ENCODE data around the gene CDKL5.

Gene CDKL5

GRCh38 chrX:18457000-18457399 lies 31.6 kb downstream of the CDKL5 start:
- no peak for DNase-seq (ENCODE audit: low read depth, low spot score)

DNA sequence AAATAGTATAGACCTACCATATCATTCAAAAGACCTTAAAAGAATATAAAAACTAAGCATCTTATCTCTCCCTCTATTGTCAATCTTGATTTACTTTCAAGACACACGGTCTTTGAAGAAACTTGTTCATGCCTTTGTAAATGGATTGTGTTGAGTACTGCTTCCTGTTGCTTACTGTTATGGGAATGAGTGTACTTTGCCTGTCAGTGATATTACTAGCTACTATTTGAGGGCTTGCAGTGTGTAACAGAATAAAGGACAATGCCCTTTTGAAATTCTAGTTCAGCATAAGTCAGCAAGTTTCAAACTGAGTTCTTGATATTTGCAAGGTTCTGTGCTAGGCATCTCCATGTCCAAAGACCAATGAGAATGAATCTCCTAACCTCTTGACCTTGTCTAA lies 36.0 kb downstream of the CDKL5 start:
- DNase-seq (ENCODE audit: low read depth, low spot score) = no peak

DNA sequence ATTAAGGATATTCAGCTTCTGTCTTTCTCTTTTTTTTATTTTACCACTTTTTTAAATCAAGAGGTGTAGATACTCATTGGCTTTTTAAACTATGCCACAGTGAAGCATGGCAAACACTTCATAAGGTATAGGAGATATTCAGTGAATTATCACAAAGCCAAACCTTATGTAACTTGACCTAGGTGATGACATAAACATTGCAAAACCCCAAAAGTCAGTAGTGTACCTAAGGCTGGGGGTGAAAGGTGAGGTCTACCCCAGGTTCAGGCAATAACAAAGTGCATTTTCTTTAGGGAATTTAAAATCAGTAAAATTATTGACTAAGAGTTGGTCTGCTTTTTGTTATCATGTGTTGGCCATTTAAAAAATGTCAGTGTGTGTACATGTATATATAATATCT lies 39.1 kb downstream of the CDKL5 start:
- no peak for DNase-seq (ENCODE audit: low read depth, low spot score)

- DNase-seq (ENCODE audit: low read depth, low spot score) = no peak
These were observed 39.6 kb downstream of the CDKL5 start for GRCh38 chrX:18465051-18465450.

- no peak for DNase-seq (ENCODE audit: low read depth, low spot score)
These were observed 43.2 kb downstream of the CDKL5 start for GRCh38 chrX:18468599-18468998.

DNA sequence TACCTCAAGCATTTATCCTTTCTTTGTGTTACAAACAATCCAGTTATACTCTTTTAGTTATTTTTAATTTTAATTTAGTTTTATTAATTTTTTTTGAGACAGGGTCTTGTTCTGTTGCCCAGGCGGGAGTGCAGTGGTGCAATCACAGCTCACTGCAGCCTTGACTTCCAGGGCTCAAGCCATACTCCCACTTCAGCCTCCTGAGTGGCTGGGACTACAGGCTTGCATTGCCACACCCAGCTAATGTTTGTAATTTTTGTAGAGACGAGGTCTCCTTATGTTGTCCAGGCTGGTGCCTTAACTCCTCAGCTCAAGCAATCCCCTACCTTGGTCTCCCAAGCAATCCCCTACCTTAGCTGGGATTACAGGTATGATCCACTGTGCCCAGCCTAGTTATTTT lies 45.9 kb downstream of the CDKL5 start:
- no peak for DNase-seq (ENCODE audit: low read depth, low spot score)

- no peak for DNase-seq (ENCODE audit: low read depth, low spot score)
These were observed 65.6 kb downstream of the CDKL5 start for GRCh38 chrX:18490806-18491555.

GRCh38 chrX:18491587-18492340 lies 66.4 kb downstream of the CDKL5 start:
- DNase-seq (ENCODE audit: low read depth, low spot score) = no peak

DNA sequence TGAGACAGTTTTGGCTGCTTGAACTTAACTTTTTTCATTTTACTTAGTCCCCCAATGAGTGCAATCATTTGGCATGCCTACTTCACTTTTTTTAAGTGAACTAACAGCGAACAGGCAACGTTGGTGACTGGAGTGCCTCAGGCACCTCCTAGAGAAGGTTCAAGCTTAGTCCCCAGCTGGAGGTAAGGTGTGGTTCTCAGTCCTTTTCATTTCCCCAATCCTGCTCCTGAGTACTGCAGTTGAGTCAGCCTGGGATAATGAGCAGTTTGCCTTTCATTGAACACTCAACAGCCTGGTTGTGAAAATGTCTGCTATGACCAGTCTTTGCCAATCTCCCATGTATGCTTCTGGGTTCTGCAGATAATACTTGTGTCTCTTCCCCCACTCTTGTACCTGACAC lies 109.5 kb downstream of the CDKL5 start:
- no peak for DNase-seq (ENCODE audit: low read depth, low spot score)

- DNase-seq (ENCODE audit: low read depth, low spot score) = no peak
These were observed 111.7 kb downstream of the CDKL5 start for GRCh38 chrX:18537068-18537467.

DNA sequence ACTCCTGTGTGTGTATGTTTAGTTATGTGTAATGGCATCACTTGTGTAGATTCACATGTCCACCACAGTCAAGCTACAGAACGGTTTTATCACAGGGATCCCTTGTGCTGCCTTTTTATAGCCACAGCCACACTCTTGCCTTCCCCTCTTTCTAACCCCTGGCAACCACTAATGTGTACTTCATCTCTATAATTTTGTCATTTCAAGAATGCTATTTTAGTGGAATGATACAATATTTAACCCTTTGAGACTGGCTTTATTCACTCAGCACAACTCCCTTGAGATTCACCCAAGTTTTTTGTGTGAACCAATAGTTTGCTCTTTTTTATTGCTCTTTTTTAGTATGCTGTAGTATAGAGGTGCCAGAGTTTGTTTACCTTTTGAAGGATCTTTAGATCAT lies 112.1 kb downstream of the CDKL5 start:
- DNase-seq (ENCODE audit: low read depth, low spot score) = no peak

- no peak for DNase-seq (ENCODE audit: low read depth, low spot score)
These were observed 116.7 kb downstream of the CDKL5 start for GRCh38 chrX:18542131-18542530.

DNA sequence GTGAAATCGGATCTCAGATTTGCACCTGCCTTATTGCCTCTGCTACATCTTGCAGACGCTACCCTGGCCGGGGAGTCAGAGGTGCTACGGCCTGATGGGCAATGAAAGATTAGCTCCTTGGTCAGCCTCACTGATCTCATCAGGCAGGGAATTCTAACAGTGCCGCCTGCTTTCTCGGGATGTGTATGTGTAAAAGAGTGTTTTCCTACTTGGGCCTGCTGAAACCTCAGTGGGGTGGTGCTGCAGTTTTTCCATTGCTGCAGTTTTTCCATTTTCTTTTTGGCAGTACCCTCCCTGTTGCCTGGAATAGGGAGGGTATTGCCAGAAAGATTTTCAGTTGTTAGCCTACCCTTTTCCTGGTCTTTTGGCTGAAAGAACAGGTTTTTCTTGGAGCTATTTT lies 117.5 kb downstream of the CDKL5 start:
- no peak for DNase-seq (ENCODE audit: low read depth, low spot score)

DNA sequence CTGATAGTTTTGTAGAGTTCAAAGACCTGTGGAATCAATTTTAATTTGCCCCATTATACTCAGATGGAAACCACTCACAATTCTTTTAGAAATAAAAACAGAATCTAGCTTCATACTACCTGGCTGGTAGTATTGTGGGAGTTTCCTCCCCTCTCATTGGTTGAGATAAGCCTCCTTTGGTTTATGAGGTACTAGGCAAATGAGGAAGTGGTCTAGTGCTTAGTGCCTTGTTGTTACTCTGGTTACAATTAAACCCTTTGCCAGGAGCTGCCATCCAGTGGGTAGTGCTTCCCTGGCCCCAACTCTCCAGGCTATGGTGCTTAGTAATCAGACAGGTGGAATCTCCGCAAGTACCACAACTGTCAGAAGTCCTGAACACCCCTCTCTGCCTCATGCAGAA lies 118.3 kb downstream of the CDKL5 start:
- no peak for DNase-seq (ENCODE audit: low read depth, low spot score)

GRCh38 chrX:18545771-18546170 lies 120.4 kb downstream of the CDKL5 start:
- no peak for DNase-seq (ENCODE audit: low read depth, low spot score)

DNA sequence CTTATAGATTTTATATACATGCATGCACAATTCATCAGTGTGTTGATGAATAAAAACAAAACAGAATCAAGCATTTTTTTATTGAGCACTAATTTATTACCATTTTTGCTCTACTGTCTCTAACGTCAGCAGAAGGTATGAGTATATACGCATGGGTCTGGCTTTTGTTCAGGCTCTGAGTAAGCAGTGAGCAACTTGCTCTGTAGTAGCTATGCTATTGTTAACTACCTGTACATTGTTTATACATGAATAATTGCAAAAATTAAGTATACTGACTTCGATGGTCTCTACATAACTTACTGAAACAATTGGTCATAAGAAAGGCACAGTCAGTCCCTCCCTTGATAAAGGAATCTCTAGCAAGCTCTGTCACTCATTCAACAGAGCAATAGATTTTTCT lies 123.6 kb downstream of the CDKL5 start:
- no peak for DNase-seq (ENCODE audit: low read depth, low spot score)

- peak; percentile 12 for DNase-seq (ENCODE audit: low read depth, low spot score)
These were observed 124.2 kb downstream of the CDKL5 start for GRCh38 chrX:18549643-18550042.

GRCh38 chrX:18557879-18558278 lies 132.5 kb downstream of the CDKL5 start:
- DNase-seq (ENCODE audit: low read depth, low spot score) = no peak

GRCh38 chrX:18558799-18559198 lies 133.4 kb downstream of the CDKL5 start:
- no peak for DNase-seq (ENCODE audit: low read depth, low spot score)

DNA sequence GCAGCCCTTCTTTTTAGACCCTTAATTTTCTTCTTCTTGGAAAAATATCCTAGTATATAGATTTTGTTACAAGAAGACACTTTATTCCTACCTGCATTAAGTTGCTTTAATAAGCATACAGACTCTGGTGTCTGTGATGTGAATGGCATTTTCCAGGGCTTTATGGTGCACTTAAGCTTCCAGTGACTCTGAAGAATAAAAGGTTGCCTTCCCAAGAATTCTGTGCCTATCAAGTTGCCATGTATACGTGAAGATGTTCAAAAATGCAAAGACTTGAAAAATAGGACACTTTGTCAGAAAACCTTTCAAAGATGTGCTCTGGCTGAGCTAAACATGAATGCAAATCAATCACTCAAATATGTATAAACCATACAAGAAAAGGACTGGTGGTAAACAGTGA lies 135.6 kb downstream of the CDKL5 start:
- no peak for DNase-seq (ENCODE audit: low read depth, low spot score)

DNA sequence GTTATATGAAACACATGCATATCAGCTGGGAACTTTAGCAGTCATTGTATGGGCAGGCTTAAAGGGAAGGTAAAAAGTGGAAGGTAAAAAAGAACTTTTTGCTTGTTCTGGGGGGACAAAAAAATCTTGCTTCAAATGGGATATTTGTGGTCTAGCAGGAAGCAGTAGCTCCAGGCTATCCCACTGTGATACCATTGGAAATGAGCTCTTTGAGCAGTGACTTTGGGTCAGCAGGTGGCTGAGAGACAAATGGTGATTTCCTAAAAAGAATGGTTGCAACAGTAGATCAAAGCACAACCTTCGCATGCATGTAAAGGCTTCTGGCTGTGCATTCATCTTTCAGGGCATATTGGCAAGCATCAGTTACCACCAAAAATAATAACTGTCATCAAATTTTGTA lies 140.3 kb downstream of the CDKL5 start:
- no peak for DNase-seq (ENCODE audit: low read depth, low spot score)

- DNase-seq (ENCODE audit: low read depth, low spot score) = no peak
These were observed 141.3 kb downstream of the CDKL5 start for GRCh38 chrX:18566748-18567147.

DNA sequence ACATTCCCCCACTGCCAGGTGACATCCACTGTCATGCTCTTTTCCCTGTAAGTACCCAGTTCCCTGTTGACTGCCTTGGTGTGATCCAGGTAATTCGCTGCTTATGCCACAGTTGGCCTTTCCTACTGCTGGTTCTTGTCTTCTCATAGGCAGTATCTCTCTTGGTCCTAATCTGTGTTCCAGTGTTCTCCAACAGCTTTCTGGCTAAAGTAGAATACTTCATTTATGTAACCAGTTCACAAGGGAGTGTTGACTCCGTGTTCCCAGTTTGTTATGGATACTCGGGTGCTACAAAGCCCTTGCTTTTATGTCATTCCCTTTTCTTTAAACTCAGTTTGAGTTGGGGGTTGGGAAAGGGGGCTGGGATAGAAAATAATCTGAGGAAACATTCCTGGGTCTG lies 148.1 kb downstream of the CDKL5 start:
- DNase-seq (ENCODE audit: low read depth, low spot score) = no peak

Measured in iPS DF 19.7 (cell line).